Gastrocnemius medialis (tissue), 4 donors: ENCODE data around the gene UBE3C.

ENCODE experiments used
- CTCF ChIP-seq, 5 experiments: fragments of 450-650 bp in 3 of 5; fragments of 200-600 bp in 2 of 5; sonication (generic) in 2 of 5; IDR thresholded peaks in 4 of 5; conservative IDR thresholded peaks in 1 of 5; 1 replicate in 4 of 5; 2 replicates in 1 of 5; pipeline ENCODE4 v1.5.1; 2016 to 2019; ENCODE audit warnings: antibody characterized with exemption in 5 of 5, mild to moderate bottlenecking in 3 of 5, moderate library complexity in 3 of 5
- POLR2A ChIP-seq, 2 donors: fragments of 450-650 bp; IDR thresholded peaks; one replicate each; pipeline ENCODE4 v1.6.1; 2017; ENCODE audit warnings: antibody characterized with exemption in 2 of 2, mild to moderate bottlenecking in 2 of 2, moderate library complexity in 2 of 2

GRCh38 chr7:157267516-157267915 lies 128.8 kb downstream of the UBE3C start:
- TF ChIP-seq CTCF (IDR thresholded peaks at IDR 0.05 in 4 of 5, conservative IDR thresholded peaks at IDR 0.05 in 1 of 5) = no peak
- no peak for TF ChIP-seq POLR2A (IDR thresholded peaks at IDR 0.05)
